Fibroblast of lung (primary cell): ENCODE results near the gene KIF25. TPM values are rescaled to one million over a fixed set of nuclear protein-coding genes. Genes with fewer than 3 reads are reported as not detected.

ENCODE experiments used
- DNase-seq, 2 donors: peaks; one replicate each; pipeline versions ENCODE4 v3.0.0 to v3.0.0-alpha.2; 2010; ENCODE audit warnings: low read depth in 2 of 2
- H2AFZ ChIP-seq: 2 replicates; pipeline ENCODE4 v1.5.1; 2012; ENCODE audit warnings: low read length, control low read depth, inconsistent platforms
- H3K27ac ChIP-seq: 2 replicates; pipeline ENCODE4 v1.5.1; 2011; ENCODE audit warnings: low read length, control low read depth; ENCODE audit not compliant: insufficient read depth
- H3K27me3 ChIP-seq: 2 replicates; pipeline ENCODE4 v1.5.1; 2011; ENCODE audit warnings: mild to moderate bottlenecking, low read length; ENCODE audit not compliant: control insufficient read depth, insufficient read depth
- H3K36me3 ChIP-seq: 2 replicates; pipeline ENCODE4 v1.5.1; 2011; ENCODE audit warnings: low read length; ENCODE audit not compliant: control insufficient read depth, insufficient read depth
- H3K4me1 ChIP-seq: 2 replicates; pipeline ENCODE4 v1.5.1; 2011; ENCODE audit warnings: low read length; ENCODE audit not compliant: control insufficient read depth, insufficient read depth; ENCODE audit errors: extremely low read depth
- H3K4me2 ChIP-seq: 2 replicates; pipeline ENCODE4 v1.5.1; 2011; ENCODE audit warnings: low read length, control low read depth; ENCODE audit not compliant: insufficient read depth; ENCODE audit errors: extremely low read depth
- H3K4me3 ChIP-seq, 4 experiments: fragments of 200-600 bp in 1 of 4; sonication (generic) in 1 of 4; replicated peaks in 1 of 4; 2 replicates each; pipeline ENCODE4 v1.5.1; 2011 to 2016; ENCODE audit warnings: low read length in 4 of 4, low read depth in 3 of 4, mild to moderate bottlenecking in 3 of 4, control low read depth in 2 of 4, inconsistent platforms in 1 of 4, mixed read lengths in 1 of 4; ENCODE audit not compliant: insufficient read depth in 1 of 4; ENCODE audit errors: control extremely low read depth in 1 of 4
- H3K79me2 ChIP-seq: 2 replicates; pipeline ENCODE4 v1.5.1; 2012; ENCODE audit warnings: mild to moderate bottlenecking, low read length, inconsistent platforms; ENCODE audit not compliant: control insufficient read depth, insufficient read depth
- H3K9ac ChIP-seq: 2 replicates; pipeline ENCODE4 v1.5.1; 2011; ENCODE audit warnings: mild to moderate bottlenecking, low read length, control low read depth; ENCODE audit not compliant: insufficient read depth
- H3K9me3 ChIP-seq: 2 replicates; pipeline ENCODE4 v1.5.1; 2012; ENCODE audit warnings: low read depth, low read length; ENCODE audit not compliant: control insufficient read depth, insufficient read depth
- H4K20me1 ChIP-seq: 2 replicates; pipeline ENCODE4 v1.5.1; 2011; ENCODE audit warnings: low read length; ENCODE audit not compliant: control insufficient read depth, insufficient read depth; ENCODE audit errors: extremely low read depth
- CTCF ChIP-seq, 2 donors: IDR thresholded peaks in 1 of 2; conservative IDR thresholded peaks in 1 of 2; 1 replicate in 1 of 2; 2 replicates in 1 of 2; pipeline ENCODE4 v1.5.1; 2011 to 2012; ENCODE audit warnings: low read length in 2 of 2, control low read depth in 1 of 2, inconsistent platforms in 1 of 2, low read depth in 1 of 2, mild to moderate bottlenecking in 1 of 2
- EZH2 ChIP-seq: IDR thresholded peaks from 2 replicates; pipeline ENCODE4 v1.5.1; 2012; ENCODE audit warnings: low read length, control low read depth, mild to moderate bottlenecking; ENCODE audit errors: missing control alignments
- polyA plus RNA-seq, 2 donors: library from polyadenylated mRNA; depleted of rRNA in 1 of 2; stranded (reverse) in 1 of 2; unstranded in 1 of 2; fragments of >200 nt; gene quantifications; 2 replicates each; pipeline ENCODE4 v1.2.1, GENCODE V29; 2011 to 2012; ENCODE audit warnings: missing spikeins in 1 of 2
- total RNA-seq: library from RNA; depleted of rRNA; stranded (reverse); fragments of >200 nt; gene quantifications from 2 replicates; pipeline ENCODE4 v1.2.1, GENCODE V29; 2014

KIF25 gene
- total and polyA plus RNA-seq, 2 donors (not counting 1 experiment from before 2014, with no cell fraction given): 0.33 TPM; not detected in 1

DNA sequence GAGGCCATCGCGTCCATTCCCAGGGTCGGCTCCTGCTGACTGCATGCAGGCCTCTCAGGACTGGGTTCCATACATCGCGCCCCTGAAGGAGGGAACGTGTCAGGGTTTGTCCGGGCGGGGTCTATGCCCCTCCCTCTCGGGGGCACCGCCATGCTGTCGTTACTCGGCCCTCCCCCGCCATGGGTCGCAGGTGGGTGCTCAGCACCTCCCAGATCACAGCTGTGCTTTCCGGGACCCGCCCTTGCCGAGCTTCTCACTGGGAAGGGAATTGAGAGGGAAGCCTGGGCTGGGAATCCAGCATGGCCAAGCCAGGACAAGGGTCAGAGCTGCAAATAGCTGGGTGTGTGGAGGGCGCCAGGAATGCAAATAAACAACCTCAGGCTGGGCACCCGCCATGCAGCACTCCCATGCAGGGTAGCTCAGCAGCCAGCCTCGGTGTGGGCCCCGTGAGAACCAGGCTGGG is 81.5 kb downstream of the KIF25 start, which contains the start of gene FRMD1:
Gene FRMD1 (minus strand): TSS at position 270 of the 463 bp plus-strand sequence. CDS start 118 bp downstream, at position 152.
- no peak within 1 kb of the TSS for H3K27ac ChIP-seq

DNA sequence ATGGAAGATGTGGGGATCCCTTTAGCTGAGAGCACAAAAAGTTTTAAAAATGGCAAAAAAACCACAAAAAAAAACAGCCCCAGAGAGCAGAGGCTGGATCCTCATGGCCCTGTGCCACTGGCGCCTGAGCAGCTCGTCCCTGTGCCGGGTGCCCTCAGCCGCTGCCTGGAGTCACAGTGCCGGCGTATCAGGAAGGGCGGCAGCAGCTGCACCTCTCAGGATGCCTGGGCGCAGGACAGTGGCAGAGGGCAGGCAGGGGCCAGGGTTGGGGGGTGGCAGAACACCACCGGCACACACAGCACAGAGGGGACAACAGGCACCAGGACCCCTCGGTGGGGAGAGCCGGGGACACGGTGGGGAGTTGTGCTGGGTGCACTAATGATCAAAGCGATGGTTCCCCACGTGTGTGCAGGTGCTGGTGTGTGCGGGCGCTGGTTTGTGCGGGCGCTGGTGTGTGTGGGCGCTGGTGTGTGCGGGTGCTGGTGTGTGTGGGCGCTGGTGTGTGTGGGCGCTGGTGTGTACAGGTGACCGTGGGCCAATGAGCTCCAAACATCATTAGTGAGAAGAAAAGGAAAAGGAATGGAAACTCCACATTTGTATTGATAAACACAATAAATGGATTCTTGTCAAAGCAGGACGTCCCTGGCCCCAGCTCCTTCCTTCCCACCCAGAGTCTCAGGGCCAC is 83.1 kb downstream of the KIF25 start:
- TF ChIP-seq EZH2 (no peak), CTCF (conservative IDR thresholded peaks at IDR 0.05 in 1 of 2, IDR thresholded peaks at IDR 0.05 in 1 of 2; ENCODE audit: low read depth in 1 of 2, low read length in 2 of 2) (no peak)
- H3K4me3 ChIP-seq: no peak overlapping the region

More for the DNA sequence above, 81.5 kb downstream of the KIF25 start, which contains the start of gene FRMD1:
- TF ChIP-seq EZH2 (no peak), CTCF (conservative IDR thresholded peaks at IDR 0.05 in 1 of 2, IDR thresholded peaks at IDR 0.05 in 1 of 2; ENCODE audit: low read depth in 1 of 2, low read length in 2 of 2) (no peak)
- H3K36me3 ChIP-seq: no peaks in the 10 kb centered on the region
- H3K9me3 ChIP-seq: peaks cover 6% of the 10 kb centered on the region
- DNase-seq: no peak
- no peaks in the 10 kb centered on the region for H3K79me2 ChIP-seq
- no peak within 1 kb of the TSS for H2AFZ ChIP-seq
- no peaks in the 10 kb centered on the region for H3K4me1 ChIP-seq
- H3K9ac ChIP-seq: no peak within 1 kb of the TSS
- H3K27me3 ChIP-seq: no peaks in the 10 kb centered on the region
- no peak within 1 kb of the TSS for H3K4me3 ChIP-seq
- no peak within 1 kb of the TSS for H3K4me2 ChIP-seq
- no peaks in the 10 kb centered on the region for H4K20me1 ChIP-seq

GRCh38 chr6:168081858-168082546 is 84.5 kb downstream of the KIF25 start:
- Histone ChIP-seq H3K79me2 (no peaks in the 10 kb centered on the region), H3K4me1 (no peaks in the 10 kb centered on the region), H3K27ac (no peak overlapping the region), H3K9ac (no peak overlapping the region), H3K27me3 (no peaks in the 10 kb centered on the region), H3K36me3 (no peaks in the 10 kb centered on the region), H4K20me1 (no peaks in the 10 kb centered on the region), H3K9me3 (no peaks in the 10 kb centered on the region), H3K4me2 (no peak overlapping the region), H3K4me3 (no peak overlapping the region), H2AFZ (no peak overlapping the region)
- DNase-seq: no peak
- TF ChIP-seq CTCF (conservative IDR thresholded peaks at IDR 0.05 in 1 of 2, IDR thresholded peaks at IDR 0.05 in 1 of 2; ENCODE audit: low read depth in 1 of 2, low read length in 2 of 2) (no peak), EZH2 (no peak)

More for the DNA sequence above, 83.1 kb downstream of the KIF25 start:
- H3K36me3 ChIP-seq: no peaks in the 10 kb centered on the region
- DNase-seq: no peak
- no peak overlapping the region for H3K4me2 ChIP-seq
- H2AFZ ChIP-seq: no peak overlapping the region
- no peaks in the 10 kb centered on the region for H3K4me1 ChIP-seq
- H3K9me3 ChIP-seq: no peaks in the 10 kb centered on the region
- H3K79me2 ChIP-seq: no peaks in the 10 kb centered on the region
- no peak overlapping the region for H3K9ac ChIP-seq
- H4K20me1 ChIP-seq: no peaks in the 10 kb centered on the region
- no peaks in the 10 kb centered on the region for H3K27me3 ChIP-seq
- no peak overlapping the region for H3K27ac ChIP-seq
